ENCODE measurements around the gene SSBP3.
"Not testable (repeated sequence)": the region's sequence is repeated elsewhere in the genome, so short reads cannot be mapped to it uniquely, and the experiment has no call there.

The SSBP3 gene

DNA sequence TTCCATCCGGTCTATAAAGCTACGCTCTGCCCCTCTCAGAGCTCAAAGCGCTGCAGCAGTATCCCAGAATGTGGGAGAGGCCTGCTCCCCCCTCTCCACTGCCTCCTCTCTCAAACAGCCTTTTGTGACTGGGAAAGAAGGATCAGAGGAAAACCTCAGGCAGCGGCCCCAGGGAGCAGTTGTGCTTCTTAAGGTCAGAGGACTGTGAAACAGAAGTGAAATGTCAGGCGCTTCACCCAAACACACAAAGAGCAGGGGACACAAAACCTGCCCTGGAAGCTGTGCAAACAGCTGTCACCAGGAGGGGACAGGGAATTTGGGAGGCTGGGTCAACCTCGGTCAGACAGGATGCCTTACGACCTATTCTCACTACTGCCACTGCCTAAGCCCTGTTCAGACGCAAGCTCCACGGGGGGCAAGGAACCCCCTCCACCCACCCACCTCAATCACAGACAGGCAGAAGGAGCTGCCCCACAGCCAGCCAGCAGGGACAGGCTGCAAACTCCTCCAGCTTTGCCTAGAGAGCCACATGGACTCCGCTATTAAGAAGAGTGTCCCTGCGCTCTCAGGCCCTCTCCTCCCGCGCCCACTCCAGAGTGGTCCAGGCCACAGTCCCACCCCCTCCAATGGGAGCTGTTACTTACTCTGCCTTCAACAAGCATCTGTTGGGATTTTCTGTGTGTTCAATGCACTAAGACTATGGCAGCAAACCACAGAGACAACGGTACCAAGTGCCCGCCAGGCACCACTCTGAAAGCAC, 14.6 kb downstream of the SSBP3 start:
- no peak for DNase-seq

DNA sequence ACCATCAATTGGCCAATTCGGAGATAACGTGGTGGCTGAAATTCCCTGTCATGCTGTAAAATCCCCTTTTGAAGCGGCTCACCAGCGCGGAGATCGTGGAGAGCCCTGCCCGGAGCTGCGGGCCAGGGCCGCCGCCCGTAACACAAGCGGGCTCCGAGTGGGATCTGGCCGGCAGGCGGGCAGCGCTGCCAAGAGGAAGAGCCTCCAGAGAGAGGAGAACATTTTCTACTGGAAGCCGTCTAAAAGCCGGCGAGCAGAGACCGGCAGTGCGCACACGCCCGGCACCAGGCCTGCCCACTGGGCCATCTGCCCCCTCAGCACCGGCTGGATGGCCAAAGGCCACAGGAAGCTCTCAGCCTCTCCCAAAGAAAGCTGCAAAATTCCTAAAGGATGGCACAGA, 15.5 kb downstream of the SSBP3 start:
- no peak for DNase-seq

DNA sequence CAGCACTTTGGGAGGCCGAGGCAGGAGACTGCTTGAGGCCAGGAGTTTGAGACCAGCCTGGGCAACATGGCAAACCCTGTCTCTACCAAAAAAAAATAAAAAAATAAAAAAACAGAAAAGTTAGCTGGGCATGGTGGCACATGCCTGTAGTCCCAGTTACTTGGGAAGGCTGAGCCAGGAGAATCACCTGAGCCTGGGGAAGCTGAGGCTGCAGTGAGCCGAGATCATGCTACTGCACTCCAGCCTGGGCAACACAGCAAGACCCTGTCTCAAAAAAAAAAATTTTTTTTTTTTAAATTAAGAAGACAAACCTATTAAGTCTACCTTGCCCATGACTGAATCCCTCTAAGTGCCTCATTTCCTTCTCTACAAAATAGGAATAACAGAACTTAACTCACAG, 16.6 kb downstream of the SSBP3 start:
- DNase-seq, result not testable (repeated sequence)

DNA sequence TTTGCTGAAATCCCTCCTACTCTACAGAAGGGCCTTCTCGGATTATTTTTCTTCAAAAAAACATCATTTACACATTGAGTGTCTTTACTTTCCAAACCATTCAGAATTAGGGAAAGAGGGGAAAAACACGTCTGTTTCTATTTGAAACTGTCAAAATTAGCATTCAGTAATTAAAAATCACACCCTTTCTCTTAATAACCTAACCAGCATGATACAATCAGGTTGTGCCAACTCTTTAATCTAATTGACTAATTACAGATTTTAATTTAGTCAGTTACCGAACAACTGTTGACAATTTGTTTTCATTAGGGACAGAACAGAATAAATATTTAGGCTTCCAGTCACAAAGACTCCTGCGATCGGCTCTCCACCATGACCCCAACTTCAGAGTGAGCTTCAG, 18.8 kb downstream of the SSBP3 start:
- DNase-seq, result no peak

DNA sequence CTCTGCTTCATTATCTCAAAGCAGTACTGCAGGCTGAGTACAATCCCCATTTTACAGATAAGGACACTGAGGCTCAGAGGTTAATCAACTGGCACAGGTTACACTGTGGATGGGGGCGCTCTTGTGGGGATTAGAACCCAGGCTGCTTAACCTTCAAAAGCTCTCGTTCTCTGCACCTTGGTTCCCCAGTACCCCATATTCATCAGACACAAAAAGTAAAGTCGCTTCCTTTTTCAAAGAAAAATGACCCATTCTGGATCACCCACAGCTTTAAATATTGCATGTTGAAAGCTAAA, 20.5 kb downstream of the SSBP3 start:
- DNase-seq, result no peak

DNA sequence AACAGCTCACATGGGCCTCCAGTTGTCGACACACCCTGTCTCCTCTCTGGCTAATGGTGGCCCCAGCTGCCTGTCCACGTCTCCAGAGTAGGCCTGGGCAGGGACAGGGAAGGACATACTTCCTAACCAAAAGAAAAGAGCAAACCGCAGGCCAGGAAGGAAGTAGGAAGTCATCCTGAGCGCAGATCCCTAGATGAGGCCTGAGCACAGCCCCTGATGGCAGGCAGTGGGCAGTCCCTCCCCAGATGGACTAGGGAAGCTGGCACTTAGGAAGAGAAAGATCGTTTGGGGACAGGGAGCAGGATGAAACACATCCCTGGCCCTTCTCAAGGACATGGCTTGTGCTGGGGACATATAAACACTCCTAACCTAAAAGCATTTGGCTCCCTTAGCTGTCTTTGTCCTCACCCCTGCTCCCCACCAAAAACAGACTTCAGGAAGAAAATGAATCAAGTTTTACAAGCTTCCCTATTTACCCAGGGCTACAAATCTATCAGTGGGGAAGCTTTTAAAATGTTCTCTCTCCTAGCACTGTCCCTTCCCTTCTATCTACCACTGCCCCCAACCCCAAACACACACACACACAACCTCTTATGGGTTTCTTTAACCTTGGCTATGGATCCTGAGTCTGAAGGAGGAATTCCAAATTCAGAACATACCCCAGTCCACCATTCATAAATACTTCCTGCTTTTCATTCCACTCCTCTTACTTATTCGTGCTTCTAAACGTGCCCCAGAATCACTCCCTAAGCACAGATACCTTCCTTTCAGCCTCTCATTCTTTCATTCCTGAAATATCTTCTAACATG, 21.1 kb downstream of the SSBP3 start:
- no peak for DNase-seq

DNA sequence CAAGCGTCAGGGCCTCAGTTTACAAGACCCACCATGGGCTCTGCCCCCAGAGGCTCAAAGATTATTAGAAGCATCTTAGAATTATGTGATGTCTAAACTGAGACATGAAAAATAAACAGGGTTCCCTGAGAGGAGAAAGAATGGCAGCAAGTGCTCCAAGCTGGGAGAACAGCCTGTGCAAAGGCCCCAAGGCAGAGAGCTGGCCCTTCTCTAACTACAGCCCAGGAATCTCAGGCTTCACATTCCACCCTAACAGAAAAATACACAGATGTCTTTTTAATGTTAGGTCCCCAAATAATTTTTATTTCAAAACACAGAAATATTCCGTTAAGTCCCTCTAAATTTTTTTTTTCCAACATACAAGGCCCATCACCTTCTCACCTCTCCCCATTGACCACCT, 21.7 kb downstream of the SSBP3 start:
- DNase-seq, result no peak

DNA sequence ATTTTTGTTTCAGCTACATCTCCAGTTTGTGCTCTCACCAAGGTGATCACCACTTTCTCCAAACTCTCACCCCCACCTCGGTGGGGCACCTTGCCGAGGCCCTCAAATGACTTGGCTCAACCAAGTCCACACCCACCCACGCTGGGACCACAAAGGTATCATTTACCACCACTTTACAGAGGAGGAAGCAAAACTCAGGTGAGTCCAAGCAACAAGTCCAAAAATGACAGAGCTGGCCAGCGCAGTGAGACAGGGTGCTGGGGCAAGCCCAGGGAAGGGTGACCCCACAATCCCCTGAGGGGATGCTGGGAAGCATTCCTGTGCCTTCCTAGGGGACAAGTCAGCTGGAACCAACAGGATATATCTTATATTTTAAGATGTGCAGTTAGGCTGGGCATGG, 24.7 kb downstream of the SSBP3 start:
- no peak for DNase-seq

DNA sequence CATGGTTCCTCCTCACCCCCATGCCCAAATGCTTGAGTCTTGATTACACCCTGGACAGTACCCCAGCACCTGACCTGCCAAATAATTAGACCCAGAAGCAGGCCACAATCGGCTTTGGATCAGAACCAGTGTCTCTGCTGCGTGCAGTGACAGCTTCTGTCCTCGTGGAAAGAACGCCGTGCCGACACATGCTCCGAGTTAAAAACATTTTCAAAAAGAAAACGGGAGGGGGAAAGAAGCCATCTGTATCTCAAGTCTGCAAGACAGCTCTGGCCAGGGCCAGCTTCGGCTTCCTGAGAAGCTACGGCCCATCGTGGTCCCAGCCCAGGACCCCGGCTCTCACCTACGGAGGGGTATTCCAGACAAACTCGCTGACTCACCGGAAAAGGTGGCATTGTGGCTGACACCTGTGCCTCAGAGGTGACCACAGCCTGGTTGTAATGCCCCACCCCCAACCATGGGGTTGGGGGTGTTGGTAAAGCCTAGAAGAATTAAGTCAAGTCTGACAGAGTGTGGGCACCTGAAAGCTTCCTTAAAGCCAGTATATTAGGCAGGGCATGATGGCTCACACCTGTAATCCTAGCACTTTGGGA, 25.8 kb downstream of the SSBP3 start:
- DNase-seq, result no peak

DNA sequence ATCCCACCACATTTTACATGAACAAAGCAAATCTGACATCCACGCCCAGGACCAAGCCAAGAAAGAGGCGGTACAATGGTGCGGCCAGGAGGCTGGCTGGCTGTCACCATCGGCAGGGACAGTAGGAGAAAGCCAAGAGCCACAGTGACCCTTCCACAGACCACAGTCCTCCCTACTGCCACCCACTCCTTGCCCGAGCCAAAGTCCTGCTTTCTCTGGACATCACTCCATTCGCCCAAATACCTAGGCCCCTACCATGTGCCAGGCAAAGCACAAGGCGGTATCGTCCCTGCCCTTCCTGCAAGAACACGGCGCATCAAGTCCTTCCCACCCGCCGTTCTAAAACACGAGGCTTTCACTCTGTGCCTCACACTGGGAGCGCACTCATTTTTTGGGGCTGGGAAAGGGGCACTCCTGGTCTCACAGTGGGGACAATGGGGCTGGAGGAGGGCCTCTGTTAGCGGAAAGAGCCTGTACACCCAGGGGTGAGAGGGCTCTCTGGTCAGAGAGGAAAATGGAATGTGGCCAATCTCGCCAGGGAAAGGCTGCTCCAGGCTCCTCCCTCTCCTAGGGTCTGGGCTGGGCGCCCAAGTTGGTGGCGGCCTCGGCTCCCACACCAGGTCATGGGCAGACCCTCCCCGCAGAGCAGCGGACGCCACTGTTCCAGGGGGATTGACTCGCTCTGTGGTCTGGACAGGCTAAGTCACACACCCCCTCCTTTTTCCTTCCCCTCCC, 26.5 kb downstream of the SSBP3 start:
- no peak for DNase-seq

DNA sequence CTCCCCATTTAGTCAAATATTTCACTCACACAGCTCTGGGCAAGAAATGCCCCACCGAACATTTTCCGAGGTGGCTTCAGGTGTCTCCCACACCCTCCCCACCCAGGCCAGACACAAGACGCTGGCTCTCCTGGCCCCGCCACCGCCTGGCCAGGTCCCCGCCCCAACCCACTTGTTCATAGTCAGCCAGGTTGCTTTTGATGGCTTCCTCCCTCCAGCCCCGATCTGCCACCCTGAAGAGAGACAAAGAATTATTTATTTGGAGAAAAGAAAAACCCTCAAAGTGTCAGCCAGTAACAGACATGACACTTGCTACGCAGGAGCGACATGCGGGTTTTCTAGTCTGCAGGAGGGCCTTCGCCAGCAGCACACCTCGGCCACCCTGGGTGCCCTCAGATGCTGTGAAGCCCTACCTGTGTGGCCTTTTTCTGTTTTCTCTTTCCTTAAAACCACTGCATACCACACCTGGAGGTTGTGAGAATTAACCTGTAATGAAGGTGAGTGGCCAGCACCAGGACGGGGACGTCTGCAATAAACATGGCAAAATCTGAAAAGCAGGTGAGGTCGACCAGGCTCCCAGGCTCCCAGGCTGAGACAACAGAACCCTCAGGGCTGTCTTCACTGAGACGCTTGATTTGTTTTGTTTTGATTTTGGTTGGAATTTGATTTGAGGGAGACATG, 27.2 kb downstream of the SSBP3 start:
- DNase-seq, result no peak

DNA sequence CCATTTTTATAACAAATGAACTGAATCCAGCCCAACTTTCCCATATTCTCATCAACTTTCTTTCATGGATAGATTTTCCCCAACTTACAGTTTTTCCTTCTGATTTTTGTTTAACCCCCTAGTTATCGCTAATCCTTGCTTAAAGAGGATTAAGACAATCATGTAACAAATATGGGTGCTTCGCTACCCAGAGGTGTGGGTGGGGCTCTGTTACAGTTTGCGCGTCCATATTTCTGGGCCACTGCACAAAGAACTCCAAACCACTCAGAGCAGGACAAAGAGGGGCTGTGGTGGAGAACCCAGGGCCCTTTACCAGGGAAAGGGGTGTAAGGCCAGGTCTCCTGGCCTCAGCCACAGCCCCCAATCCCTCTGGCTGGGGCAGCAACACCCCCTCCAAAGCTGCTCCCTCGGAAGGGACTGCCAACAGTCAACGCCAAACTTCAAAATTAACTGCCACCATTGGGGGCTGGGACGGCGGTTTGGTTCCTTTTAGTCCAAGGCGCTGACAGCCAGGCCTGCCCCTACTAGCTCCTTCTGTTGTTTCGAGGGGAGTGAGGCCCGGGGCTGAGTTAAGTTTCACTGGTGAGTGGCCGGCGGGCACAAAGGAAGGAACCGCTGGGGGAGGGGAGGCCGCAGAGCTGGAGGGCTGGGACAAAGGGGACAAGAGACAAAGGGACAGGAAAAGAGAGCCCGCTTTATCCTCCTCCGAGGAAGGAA, 27.9 kb downstream of the SSBP3 start:
- DNase-seq, result no peak

DNA sequence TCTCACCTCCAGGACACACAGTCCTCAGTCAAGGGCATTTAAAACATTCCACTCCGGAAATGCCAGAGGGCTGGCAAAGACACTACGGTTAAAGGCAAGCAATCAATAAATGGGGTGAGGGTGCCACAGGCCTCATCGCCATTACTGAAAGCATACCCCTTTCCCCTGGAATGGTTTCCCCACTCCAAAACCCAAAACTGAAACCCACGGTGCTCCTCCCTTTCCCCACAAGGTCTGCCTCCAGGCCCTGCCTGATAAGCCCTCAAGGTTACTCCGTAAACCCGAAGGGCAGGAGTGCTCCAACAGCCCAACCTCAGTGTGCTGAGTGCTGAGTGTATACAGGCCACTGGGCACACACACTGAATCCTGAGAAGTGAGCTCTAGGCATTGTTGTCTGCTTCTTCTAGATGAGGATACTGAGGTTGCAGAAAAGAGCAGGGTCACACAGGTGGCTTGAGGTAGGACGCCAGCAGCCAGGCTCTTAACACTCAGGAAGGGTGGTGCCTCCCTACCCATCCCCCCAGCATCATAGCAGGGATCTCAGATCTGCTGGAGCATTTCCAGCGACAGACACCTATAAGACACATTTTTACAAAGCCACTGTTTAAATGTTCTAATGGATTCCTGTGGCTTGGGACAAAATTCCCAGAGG, 29.0 kb downstream of the SSBP3 start:
- no peak for DNase-seq

DNA sequence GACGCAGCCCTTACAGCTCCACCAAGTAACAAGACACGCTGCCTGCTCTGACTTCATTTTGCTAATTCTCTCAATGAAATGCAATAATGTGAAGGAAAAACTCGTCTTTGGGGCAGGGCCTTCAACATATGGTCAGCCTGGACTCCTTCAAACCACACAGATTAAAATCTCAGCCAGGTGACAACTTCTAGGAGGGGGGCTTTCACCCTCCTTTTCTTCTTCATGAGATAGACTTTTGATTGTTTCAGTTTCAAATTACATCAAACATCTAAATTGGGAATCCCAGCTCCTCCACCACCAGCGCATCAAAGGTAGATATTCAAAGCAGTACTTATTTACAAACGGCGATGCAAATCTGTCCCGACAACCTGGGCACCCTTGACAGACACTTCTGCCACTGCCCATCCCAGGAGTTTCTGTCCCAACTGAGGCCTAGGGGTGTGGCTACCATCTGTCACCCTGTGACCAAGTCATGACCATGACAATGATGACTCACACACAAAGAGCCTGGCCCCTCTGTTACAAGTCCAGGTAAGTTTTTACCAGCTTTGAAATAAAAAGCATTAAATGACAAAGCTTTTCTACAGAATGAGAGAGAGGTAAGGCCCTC, 29.7 kb downstream of the SSBP3 start:
- DNase-seq, result no peak

DNA sequence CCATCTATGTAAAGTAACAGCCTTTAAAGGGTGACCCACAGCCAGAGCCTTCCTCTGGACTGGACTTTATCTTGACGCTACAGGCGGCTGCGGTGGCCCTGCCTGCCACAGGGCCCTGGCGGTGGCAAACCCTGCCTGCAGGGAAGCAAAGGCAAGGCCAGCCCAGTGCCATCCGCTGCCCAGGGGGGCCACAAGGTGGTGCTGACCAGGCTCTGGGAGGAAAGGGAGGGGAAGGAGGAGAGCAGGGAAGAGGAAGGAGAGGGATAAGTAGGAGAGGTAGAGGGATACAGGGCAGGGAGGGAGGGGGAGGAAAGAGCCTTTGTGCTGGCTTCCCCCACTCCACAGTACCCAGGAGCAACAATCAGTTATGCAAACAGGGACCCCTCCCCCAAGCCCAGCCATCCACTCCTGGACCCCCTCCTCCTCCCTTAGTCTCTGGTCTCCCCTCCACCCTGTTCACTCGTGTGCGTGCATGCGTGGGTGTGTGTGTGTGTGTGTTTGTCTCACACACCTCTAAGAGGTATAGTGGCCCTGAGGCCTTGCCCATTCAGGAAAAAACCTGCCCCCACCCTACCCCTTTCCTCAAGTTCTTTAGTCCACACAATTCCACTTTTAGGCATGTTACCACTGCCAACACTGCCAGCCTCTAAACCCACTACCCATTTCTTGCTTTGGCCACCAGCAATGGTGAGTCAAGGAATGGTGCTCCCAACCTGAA, 30.3 kb downstream of the SSBP3 start:
- no peak for DNase-seq

DNA sequence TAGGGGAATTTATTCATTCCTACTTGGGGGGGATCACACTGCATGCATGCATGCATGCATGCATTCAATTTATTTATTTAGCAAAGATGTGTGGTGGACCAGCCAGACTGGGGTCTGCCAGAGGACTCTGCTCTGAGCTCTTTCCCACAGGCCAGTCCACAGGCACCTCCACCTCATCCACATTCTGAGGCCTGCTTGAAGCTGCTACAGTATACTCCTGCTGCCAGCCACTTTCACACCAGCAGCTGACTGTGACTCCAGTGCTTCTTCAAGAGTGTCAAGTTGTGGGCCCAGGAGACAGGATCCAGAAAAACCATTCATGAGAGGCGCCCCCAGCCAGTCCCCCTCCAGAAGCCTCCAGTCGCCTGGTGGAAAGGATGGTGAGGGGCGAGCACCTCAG, 30.9 kb downstream of the SSBP3 start:
- DNase-seq, result no peak

DNA sequence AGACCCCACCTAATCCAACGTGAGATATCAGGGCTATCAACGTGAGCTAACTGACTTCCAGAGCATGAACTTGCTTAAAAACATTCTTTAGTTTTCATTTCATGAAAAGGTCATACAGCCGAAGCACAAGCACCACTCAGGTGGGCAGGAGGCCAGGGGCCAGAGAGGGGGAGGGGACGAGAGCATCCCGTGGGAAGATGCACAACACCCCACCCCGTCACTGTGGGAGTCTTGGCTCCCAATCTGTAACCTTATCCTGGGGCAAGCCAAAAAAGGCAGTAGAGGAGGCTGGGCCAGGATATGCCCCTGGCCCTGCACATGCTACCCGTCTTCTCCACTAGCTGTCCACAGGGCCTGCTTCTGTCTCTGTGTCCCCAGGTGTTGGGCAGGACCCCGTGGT, 31.4 kb downstream of the SSBP3 start:
- no peak for DNase-seq

DNA sequence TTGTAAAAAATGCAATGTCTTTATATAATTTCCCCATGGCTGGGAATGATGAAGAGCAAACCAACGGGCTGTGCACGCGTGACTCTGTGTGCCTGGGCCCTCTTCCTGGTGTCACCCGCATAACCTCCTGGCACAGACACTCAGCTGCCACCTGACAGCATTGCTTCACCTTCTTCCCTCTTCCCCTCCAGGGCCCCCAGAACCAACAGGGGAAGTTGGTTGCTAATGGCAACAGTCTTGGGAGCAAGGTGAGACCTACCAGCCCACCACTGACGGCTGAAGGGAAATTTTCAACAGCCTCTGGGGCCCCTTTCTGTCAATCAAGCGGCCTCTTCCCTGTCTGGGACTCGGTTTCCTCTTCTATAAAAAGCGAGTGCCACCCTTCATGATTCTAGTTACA, 33.2 kb downstream of the SSBP3 start:
- no peak for DNase-seq

DNA sequence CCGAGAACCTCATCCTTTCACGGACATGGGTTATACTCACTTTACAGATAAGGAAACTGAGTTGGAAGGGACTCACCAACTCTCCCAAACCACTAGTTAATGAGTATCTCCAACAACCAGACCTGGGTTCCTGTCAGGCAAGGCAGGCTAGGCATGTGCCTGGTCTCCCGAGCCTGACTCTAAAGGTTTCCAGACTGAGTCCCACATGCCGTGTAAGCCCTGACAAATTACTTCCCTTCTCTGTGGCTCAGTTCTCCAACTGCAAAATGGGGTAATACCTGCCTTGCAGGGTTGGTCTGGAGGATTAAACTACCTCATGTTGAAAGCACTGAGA, 34.3 kb downstream of the SSBP3 start:
- DNase-seq, result no peak

DNA sequence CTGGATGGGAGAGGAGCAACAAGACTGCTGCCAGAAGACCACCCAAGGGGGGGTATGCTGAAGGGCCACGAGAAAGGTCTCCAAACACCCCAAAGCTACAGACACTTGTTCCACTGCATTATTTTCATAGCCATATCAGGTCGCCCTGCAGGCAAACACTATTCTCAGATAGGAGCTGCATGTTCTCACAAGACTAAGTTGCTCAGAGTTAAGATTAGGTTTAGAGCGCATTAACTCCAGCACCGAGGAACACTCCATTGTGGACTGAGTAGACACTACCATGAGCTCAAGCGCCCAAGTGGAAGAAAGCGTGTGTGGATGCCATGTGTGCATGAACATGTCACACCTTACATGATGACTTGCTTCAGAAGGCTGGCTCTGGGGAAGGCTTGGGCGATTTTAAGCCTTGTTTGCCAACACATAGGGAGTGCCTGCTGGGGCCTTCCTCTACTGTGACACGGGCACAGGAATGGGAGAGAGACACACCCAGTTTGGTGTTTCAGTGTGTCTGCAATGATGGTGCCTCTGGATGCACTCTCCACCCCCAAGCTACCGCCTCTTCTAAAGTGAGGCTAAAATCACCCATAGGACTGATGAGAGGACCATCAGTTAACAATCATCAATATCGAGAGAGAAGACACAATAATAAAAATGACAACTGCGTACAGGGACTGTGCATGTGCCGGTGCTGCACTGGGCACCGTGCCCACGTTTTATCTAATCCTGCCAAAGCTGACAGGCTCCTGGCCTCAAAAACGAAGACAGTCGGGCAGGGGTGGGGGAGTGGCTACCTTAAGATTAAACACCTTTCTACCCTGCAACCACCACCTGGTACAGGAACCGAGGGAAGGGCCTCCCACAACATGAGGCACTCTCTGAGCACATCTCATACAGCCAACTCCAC, 34.9 kb downstream of the SSBP3 start:
- DNase-seq, result peak; percentile 65
